ENCODE data around the gene NEK1.

DNA sequence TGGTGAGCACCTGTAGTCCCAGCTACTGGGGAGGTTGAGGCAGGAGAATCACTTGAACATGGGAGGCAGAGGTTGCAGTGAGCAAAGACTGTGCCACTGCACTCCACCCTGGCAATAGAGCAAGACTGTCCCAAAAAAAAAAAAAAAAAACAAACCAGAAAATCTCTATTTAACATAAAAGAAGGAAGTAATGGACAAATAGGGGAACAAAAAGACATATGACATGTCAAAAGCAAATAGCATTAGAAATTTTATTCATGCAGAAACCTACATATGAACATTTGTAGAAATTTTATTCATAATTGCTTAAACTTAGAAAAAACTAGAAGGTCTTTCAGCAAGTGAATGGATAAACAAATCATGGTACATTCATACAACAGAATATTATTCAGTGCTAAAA, 244.6 kb downstream of the NEK1 start:
- TF ChIP-seq CTCF (IDR thresholded peaks at IDR 0.05; ENCODE audit: poor library complexity, severe bottlenecking) (no peak), POLR2AphosphoS5 (IDR thresholded peaks at IDR 0.05) (no peak), RAD21 (conservative IDR thresholded peaks at IDR 0.05) (no peak), EP300 (conservative IDR thresholded peaks at IDR 0.05; ENCODE audit: poor library complexity, severe bottlenecking) (no peak), TAF1 (IDR thresholded peaks at IDR 0.05; ENCODE audit: low read depth) (no peak), SMC3 (conservative IDR thresholded peaks at IDR 0.05; ENCODE audit: poor library complexity) (no peak)
